NCI-H345 treated with DMSO at 0.1 percent for 48 hours (cell line): ENCODE measurements around the gene MTA1.

Experiments
- DNase-seq: peaks from one replicate; lab custom pipeline; 2025; ENCODE audit not compliant: unreplicated experiment; lab: John Stamatoyannopoulos, UW

Gene MTA1

GRCh38 chr14:105386581-105387529, 32.8 kb upstream of the MTA1 start:
- no peak for DNase-seq

DNA sequence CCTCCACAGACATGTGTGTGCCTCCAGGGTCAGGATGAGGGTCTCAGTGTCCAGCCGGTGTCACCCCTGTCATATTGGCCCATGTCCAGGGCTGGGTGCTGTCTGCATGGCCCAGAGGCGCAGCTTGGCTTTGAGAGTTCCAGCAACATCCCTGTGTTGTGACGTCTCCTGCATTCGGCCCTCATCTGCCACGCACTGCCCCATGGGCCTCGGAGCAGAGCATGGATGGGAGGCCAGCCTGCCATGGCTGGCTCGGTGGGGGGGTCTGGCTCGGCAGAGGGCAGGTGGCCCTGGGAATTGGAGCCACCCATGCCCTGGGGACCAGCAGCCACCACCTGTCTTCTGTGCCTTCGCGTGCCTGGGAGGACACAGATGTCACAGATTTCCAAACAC, 32.1 kb upstream of the MTA1 start:
- DNase-seq: no peak

DNA sequence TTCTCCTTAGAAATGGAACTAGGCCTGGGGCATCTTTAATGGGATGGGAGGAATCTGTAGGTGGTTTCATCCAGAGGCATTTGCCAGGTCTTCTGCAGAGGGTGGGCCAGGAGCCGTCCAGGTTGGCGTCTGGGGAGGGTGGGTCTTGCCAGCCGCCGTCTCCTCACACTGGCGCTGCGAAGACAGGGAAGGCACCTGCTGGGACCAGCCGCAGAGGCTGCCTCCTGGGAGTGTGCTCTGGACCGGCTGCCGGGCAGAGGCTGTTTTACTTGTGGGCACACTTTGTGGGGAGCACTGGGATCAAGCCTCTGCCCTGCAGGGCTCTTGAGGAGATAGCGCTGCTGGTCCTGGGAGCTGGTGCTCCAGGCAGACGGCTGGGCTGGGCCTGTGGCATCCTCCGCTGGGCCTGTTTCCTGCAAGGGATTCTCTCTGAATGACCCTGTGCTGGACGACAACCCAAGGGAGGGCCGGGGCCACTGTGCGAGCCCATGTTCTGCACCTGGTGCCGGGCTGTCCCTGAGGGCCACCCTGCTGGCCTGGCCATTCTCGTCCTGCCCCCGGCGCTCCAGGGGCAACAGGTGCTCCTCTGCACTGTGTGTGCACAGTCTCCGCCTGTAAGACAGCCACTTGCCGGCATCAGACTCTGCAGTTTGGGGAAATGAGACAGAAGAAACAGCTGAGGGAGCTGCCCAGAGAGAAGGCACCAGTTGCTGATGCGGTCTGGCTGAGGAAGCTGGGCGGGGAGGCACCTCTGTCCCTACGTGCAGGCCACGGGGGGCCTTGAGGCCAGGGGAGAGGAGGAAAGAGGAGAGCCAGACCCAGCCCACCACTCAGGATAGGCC, 31.3 kb upstream of the MTA1 start:
- DNase-seq: no peak

- DNase-seq: no peak
Observed at GRCh38 chr14:105388976-105389375, 30.7 kb upstream of the MTA1 start.

DNA sequence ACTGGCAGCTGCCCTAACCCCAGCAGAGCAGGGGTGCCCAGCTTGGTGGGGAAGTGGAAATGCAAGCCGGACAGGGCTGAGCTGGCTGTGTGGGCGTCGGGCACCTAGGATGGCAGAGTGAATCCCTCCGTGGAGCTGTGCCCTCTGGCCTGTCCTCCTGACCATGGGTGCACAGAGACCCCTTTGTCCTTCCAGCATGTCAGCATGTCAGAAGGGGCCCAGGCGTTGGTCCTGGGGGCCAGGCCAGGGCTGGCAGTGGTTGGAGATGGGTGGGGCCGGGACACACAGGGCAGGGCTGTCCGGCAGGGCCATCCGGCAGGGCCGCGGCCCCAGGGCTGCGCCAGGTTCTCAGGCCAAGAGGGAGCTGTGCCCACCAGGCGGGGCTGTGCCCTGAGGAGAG, 30.1 kb upstream of the MTA1 start:
- no peak for DNase-seq

DNA sequence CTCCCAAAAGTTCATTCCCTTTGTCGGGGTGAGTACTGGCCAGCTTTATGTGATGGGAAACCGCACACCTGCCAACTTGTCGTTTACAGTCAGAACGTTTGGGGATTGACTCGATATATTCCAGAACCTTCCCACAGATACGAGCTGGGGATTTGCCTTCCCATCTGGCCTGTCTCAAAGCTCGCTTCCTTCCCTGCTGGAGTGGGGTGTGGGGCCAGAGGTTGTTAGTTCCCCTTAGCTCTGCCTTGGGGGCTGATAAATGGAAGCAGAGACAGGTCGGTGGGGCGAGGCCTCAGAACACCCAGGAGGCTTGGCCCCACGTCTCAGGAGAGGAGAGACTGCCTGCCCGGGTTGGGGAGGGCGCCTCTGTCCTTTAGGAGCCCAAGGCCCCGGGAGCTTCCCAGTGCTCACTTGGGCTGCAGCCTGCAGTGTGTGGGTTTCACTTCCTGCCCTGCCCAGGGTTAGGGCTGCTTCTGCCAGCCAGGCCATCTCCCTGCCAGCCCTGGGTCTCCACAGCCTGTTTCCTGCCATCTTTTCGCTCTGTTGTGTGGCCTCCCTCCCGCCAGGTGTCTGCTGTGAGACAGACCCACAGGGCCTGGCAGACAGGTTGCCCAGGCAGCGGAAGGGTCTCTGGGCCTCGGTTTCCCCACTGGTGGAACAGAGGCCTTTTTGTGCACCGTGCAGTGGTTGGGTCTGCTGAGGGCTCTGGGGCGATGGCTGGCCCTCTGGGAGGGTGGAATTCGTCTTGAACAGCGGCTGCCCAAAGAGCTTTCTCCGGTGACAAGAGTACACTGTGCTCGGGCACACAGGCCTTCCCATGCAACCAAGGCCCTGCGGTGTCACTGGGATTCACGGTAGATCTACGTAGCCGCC, 29.4 kb upstream of the MTA1 start:
- DNase-seq: no peak

DNA sequence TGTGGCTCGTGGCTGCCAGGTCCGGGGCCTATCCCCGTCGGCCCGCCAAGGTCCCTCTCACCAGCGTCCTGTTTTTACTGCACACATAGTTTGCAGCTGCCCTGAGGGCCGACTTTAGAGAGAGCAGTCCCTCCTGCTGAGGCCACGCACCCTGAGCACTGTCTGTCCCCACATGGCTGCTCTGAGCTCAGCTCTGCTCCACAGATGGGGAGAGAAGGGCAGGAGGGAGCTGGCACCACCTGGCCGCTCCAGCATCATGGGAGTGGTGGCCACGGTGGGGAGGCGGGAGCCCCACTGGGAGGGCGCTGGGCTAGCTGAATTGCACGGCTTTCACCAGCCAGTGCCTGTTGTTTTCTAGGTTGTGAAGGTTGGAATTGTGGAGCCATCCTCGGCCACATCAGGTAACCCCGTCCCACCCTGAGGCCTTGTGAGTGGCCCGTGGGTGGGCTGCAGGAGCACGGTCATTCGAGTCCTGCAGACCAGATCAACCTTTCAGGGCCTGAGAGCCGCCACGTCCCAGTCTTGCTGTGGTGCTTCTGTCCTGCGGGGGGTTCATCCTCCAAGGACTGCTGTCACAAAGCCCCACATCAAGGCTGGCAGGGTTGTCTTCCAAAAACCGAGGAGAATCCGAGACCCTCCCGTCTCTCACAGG, 28.7 kb upstream of the MTA1 start:
- DNase-seq: no peak

DNA sequence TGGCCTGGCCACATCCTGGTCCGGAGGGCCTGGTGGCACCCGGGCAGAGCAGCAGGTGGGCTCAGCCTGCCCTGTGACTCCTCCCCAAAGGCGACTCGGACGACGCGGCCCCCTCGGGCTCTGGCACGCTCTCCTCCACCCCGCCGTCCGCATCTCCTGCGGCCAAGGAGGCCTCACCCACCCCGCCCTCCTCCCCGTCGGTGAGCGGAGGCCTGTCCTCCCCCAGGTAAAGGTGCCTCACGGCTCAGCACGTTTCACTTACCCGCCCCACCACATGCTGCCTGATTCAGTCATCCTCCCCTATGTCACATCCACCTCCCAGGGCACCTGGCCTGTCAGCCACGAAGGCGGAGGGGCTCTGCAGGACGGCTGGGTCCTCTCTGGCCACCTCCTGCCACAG, 28.1 kb upstream of the MTA1 start:
- DNase-seq: no peak

DNA sequence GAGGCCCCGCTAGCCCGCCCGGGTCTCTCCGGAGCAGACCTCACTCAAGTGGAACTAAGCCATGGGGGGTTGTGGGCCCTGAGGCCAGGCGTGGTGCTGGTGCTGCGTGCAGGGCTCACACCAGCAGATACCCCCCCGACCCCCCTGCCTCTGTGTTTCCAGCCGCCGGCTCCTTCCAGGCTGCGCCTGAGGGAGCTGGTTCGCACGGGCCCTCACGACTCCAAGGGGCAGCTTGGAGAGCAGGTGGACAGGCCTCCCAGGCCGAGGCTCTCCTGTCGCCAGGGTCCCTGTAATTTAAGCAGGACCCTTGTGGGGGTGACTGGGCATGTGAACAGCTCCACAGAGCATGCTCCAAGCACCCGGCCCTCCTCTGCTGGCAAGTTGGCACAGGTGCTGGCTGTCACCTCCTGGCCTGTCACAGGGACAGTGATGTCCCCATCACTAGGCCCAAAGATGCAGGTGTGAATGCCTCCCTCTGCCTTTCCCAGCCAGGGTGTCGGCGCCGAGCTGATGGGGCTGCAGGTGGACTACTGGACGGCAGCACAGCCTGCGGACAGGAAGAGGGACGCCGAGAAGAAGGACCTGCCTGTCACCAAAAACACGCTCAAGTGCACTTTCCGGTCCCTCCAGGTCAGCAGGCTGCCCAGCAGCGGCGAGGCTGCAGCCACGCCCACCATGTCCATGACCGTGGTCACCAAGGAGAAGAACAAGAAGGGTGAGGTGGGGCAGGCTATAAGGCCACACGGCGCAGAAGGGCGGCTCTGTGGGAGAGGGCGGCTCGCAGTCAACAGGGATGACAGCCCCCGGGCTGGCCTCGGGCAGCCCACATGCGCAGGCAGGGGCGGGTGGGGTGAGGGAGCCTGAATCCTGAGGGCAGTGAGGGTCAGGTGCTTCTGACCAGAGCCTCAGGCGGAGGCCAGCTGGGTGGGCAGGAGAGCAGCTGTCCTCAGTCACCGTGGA, 27.2 kb upstream of the MTA1 start:
- no peak for DNase-seq

DNA sequence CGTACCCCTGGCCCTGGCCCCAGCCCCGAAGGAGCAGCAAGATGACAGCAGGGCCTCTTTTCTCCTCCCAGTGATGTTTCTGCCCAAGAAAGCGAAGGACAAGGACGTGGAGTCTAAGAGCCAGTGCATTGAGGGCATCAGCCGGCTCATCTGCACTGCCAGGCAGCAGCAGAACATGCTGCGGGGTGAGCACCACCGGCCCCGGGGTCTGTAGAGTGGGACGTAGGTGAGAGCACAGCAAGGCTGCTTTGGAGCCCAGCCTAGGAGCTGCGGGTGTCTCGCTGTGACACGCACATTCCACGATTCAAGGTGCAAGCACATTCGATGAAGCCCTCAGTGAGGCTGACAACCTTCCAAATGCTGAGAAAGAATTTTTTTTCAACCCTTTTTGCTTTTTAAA, 26.5 kb upstream of the MTA1 start:
- no peak for DNase-seq

DNA sequence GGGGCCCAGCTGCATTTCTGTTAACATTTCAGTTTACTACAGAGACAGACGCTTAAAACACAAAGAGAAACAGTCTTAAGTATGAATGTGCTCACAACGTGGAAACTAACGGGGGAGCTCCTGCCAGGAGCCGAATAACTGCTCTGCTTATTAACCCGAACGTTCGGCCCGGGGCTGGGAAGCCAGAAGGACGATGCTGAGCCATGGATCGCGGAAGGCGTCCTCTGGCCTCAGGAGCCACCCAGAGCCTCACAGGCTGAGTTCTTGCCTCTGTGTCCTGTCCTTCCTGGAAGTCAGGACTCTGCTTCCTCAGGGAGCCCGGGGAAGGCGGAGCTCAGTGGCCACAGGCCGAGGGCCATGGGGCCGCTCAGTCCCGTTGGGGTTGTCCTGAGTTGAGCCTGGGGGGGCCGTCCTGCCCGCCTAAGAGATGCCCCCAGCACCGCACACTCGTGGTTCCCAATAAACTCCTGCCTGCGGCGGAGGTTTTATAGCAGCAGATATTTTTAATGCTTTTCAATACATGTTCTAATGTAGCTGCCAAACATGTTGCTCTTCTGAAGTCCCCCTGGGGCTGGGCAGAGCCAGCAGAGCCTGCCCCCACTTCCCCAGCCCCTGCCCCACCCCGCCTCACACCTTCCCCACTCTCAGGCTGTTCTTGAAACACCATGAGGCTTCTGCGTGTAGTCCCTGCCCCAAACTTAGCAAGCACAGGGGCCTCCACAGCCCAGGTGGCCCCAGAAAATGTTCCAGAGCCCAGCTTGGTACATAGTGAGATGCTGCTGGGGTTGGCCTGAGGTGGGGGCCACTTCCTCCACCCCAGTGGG, 24.7 kb upstream of the MTA1 start:
- no peak for DNase-seq

GRCh38 chr14:105395538-105395854, 24.1 kb upstream of the MTA1 start:
- DNase-seq: no peak

DNA sequence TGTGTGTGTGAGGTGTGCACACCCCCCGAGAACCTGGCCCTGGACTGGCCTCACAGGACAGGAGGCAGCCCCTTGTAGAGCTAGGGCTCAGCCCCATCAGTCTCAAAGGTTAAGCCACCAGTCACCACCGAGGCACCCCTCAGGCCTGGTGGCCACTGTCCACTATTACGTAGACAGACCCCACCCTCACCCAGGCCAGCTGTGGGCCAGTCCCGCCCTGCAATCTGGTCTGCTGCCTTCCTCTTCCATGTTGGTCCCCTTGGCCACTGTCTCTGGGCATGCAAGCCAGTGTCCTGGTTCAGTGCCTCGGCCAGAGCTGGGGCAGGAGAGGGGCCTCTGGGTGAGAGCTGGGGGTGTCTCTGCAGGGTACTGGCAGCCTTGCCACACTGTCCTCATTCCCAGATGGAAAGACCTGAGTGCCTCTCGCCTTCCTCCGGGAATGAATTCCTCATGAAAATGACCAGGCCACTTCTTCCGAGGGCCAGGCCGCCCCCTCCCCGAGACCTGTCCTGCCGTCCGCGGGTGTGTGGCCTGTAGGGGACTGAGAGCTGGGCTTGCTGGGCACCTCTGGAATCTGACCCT, 22.2 kb upstream of the MTA1 start:
- no peak for DNase-seq

- peak; percentile 77 for DNase-seq
Observed at GRCh38 chr14:105398044-105398725, 21.4 kb upstream of the MTA1 start, which contains the start of gene TEX22. Gene TEX22 (plus strand): TSS chr14:105398538. CDS start chr14:105399341, 803 bp downstream.

- DNase-seq: no peak
Observed at GRCh38 chr14:105398726-105399465, 20.7 kb upstream of the MTA1 start.

DNA sequence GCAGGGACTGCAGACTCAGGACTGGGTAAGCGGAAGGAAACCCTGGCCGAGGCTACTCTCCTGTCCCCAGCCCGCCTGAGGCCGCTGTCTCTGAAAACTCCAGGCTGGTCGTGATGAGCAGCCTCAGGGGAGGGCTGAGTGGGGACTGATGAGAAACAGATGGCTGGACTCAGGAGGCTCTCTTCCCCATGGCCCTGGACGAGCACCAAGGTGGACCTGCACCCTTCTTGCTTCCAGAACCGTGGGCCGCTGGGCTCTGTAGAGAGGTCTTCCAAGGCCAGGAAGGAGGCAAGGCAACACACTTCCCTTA, 20.2 kb upstream of the MTA1 start:
- DNase-seq: no peak

GRCh38 chr14:105400016-105400415, 19.6 kb upstream of the MTA1 start:
- DNase-seq: no peak
